Esophagus muscularis mucosa (tissue), 3 donors: Measurements from ENCODE around the gene RXFP1.

ENCODE experiments used
- CTCF ChIP-seq, 3 experiments: fragments of 200-600 bp in 2 of 3; fragments of 450-650 bp in 1 of 3; sonication (generic) in 2 of 3; IDR thresholded peaks; one replicate each; pipeline ENCODE4 v1.5.1; 2017 to 2019; ENCODE audit warnings: antibody characterized with exemption in 3 of 3, mild to moderate bottlenecking in 2 of 3, moderate library complexity in 1 of 3
- POLR2A ChIP-seq: fragments of 450-650 bp; IDR thresholded peaks from one replicate; pipeline ENCODE4 v1.6.1; 2017; ENCODE audit warnings: antibody characterized with exemption, moderate library complexity, mild to moderate bottlenecking, low read depth
- POLR2AphosphoS5 ChIP-seq, 2 donors: sonication (generic); formaldehyde crosslinking; IDR thresholded peaks; one replicate each; pipeline ENCODE4 v1.6.1; 2017; ENCODE audit warnings: antibody characterized with exemption in 2 of 2

GRCh38 chr4:158671915-158672806, 150.5 kb downstream of the RXFP1 start, which contains the start of gene ETFDH:
- TF ChIP-seq CTCF (IDR thresholded peaks at IDR 0.05): peak; percentile 58 to 65 (median 63)
- peak; percentile 96 to 99 for TF ChIP-seq POLR2AphosphoS5 (IDR thresholded peaks at IDR 0.05)
- TF ChIP-seq POLR2A: peak; percentile 33
